ENCODE measurements around the gene SMIM41.
A peak's percentile ranks its signal among the peaks of the same experiment; 100 is the strongest.

SMIM41 gene

GRCh38 chr12:52147367-52147963 is 68.0 kb downstream of the SMIM41 start:
- peak; percentile 99 for DNase-seq (ENCODE audit: low read depth, low spot score)

DNA sequence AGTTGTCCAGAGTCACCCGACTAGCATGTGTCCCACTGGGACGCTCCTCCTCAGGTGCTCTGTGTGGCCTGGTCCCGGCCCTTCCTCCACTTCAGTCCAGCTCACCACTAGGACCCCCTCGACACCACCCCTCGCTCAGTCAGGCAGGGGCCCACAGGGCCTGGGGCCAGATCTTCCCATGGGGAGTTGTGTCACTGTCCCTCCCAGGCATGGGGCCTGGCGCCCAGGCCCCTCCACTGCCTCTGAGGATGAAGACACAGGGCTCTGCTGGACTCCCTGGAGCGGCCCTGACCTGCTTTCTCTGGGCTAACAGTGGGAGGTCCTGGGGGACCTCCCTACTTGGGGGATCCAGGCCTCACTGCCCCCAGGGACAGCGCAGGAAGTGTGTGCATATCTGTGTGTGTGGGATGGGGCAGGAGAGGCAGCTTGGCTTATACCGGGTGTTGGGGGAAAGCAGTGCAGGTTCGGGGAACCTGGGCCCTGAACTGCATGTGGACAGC is 68.5 kb downstream of the SMIM41 start:
- no peak for DNase-seq (ENCODE audit: low read depth, low spot score)

- peak; percentile 58 for DNase-seq (ENCODE audit: low read depth, low spot score)
Observed at GRCh38 chr12:52148464-52149181, 69.1 kb downstream of the SMIM41 start.

DNA sequence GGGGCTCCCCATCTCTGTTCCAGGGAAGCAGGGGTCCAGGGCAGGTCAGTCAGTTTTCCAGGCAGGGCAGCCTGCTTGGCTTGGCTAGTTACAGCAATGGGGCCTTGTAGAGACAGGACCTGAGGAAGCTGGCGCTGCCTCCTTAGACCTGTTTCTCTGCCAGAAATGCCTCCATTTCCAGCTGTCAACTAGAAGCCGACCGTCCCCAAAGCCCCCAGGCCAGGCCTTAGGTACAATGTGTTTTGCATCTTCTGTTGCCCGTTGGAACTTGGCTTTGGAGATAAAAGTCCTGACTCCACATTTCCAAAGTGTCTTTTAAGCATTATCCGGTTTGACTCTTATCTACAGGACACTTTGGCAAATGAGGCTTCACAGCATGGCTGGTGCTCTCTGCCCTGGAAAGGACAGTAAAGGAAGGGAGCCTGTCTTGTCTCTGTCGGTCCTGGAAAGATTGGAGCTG is 69.7 kb downstream of the SMIM41 start:
- no peak for DNase-seq (ENCODE audit: low read depth, low spot score)

GRCh38 chr12:52149651-52150241 is 70.2 kb downstream of the SMIM41 start:
- peak; percentile 42 for DNase-seq (ENCODE audit: low read depth, low spot score)

DNA sequence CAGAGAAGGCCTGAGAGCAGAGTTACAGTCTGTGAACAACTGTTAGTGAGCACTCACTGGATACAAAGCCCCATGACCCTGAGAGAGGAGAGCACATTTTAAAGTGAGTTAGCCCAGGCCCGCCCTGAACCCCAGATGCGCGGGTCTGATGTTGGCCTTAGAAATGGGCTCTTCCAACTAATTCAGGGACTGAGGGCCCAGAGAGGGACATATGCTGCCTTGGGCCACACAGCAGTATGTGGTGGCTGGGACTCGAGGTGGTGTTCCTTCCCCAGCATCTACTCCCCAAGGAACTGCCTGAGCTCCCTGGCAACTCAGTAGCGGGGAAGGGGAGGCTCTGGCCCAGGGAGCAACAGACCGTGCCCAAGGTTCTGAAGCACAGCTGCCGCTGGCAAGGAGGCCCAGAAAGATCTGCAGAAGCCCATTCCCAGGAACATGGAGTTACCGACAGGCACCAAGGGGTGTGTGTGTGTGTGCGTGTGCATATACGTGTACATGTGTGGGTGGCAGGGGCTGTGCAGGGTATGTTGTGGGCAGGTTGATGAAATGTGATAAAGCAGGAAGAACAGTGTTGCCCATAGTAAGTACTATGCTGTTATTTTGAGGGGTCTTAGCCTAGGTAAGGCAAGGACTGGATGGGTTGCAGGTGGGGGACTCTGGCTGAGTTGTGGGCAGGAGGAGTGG is 71.8 kb downstream of the SMIM41 start:
- DNase-seq (ENCODE audit: low read depth, low spot score): no peak

- DNase-seq (ENCODE audit: low read depth, low spot score): peak; percentile 86
Observed at GRCh38 chr12:52151837-52152783, 72.6 kb downstream of the SMIM41 start.

DNA sequence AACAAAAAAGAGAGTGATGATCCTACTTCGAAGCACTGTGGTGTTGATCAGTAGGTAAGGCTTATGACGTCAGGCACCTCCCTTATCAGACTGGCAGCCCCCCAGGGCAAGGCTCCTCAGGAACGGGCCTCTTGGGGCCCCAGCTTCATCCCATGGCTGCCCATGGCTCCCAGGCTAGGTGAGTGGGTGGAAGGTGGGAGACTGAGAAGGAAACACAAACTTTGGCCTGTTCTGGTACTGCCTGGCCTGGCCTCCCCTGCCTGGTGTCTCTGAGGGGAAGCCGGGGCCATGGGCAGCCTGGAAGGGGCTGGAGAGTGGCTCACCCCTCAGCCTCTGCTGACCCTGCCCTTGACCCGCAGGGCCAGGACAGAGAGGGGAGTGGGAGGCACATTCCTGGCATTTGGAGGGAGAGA is 73.4 kb downstream of the SMIM41 start:
- DNase-seq (ENCODE audit: low read depth, low spot score): no peak

DNA sequence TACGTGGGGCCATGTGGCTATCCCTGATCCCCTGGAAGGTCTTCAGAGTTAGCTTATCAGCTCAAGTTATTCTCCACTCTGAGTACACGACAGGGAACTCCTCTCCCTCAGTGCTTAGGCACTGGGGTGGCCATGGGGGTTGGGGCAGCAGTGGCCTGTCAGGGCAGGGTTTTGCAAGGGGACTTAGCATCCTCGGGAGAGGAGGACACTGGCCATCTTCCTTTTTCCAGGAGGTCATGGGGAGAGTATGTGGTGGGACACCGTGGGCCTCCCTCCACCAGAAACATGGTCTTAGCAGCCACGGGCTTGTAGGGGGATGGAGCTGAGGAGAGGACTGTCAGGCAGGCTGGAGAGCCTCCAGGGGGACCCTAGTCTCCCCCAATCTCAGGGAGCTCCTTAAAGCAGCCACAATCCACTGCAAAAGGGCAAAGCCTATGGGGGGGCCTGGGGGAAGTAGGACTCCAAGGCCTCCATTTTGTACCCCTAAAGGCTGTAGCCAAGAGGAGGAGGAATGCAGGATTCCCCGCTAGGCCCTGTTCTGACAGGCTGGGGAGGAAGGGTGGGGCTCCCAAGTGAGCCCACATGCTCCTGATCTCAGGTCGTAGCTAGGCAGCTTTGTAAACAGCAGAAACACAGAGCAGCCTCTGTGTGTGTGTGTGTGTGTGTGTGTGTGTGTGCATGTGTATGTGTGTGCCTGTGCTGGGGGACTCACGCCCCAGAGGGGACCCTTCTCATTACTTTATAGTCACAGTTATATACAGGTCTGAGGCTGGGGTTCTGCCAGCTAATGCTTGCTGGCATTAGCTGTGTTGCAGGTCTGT is 75.8 kb downstream of the SMIM41 start:
- no peak for DNase-seq (ENCODE audit: low read depth, low spot score)

DNA sequence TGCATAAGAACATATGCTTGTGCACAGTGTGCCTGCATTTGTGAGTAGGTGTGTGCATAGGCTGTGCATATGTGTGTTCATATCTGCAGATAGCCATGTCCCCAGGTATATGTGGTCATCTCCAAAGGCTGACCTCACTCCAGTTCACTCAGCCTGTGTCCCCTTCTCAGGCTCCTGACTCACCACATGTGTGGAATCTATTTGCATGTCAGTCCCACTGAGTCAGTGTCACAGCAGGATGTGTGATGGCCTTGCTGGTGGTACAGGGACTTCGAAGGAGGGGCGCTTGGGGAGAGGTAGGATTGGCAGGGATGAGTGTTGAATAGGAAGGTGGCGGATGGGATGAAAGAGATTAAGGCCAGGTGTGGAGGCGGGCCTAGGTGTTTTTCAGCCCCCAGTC is 76.8 kb downstream of the SMIM41 start:
- DNase-seq (ENCODE audit: low read depth, low spot score): no peak

DNA sequence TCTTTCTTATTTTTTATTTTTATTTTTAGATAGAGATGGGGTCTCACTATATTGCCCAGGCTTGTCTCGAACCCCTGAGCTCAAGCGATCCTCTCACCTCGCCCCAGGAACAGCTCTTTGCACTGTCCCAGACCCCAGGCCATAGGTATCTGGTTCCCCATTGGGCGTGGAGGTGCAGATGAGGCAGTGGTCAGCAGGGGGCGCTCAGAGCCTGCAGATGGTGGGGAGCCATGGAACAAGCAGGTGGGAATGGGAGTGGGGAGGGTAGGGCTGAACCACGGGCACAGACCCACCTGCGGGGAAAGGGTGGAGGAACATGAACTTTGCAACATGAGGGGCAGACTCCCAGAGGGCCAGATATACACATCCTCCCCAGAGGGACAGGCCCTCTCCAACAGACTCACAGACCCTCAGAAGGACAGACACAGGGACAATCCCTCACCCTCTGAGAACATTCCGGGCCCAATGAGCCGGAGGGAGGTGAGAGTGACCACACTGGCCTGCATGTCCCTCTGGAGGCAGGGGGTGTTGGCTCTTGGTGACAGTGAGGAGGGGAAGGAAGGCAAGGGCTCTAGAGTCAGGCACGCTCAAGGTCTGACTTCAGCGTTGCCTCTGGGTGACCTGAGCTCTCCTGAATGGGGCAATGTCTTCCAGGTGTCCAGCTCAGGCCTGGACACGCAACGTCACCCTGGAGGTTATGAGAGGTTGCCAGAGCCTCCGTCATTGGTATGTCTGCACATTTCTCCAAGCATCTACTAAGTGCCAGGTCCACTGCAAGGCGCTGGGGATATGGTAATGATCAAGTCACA is 77.5 kb downstream of the SMIM41 start:
- peak; percentile 85 for DNase-seq (ENCODE audit: low read depth, low spot score)

DNA sequence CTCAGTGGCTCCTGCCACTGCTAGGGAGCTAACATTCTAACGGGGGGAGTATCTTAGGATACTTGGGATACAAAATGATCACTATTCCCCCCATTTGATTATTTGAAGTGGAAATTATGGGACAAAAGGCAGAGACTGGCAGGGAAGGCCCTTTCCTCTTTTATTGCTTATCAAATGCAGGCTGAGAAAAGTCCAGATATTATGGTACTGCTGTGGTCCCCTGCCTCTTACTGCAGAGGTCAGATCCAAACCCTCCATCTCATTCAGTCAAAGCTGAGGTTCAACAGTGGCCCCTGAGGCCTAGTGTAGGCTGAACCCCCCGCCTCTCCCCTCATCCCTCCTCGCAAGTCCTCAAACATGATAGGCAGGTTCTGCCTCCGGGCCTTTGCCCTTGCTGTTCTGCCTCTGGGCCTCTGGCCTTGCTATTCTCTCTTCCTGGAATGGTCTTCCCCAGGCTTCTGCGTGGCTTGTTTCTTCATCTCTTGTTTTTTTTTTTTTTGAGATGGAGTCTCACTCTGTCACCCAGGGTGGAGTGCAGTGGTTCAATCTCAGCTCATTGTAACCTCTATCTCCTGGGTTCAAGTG is 78.2 kb downstream of the SMIM41 start:
- DNase-seq (ENCODE audit: low read depth, low spot score): no peak

Data from astrocyte of the hippocampus (primary cell).